Measurements from ENCODE around the gene ADGRV1.
"Not testable (repeated sequence)": the region's sequence is repeated elsewhere in the genome, so short reads cannot be mapped to it uniquely, and the experiment has no call there.

Gene ADGRV1

DNA sequence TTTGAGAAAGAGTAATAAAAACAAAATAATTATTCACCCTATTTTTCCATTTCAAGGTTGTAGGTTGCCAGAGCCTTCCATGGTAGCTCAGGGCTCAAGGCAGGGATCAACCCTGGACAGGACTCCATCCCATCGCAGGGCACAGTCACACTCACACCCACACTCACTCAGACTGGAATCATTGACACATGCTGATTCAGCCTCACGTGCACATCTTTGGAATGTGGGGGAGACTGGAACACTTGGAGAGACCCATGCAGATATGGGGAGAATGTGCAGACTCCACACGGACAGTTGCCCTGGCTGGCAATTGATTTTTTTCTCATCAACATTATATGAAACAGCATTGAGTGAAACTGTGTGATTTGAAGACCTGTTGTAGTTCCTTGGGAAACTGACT is 234.1 kb downstream of the ADGRV1 start:
- DNase-seq (ENCODE audit: low spot score): no peak
- Histone ChIP-seq H3K36me3 (ENCODE audit: low read depth) (no peaks in the 10 kb centered on the region), H3K27me3 (ENCODE audit: insufficient read depth, poor library complexity, severe bottlenecking) (no peaks in the 10 kb centered on the region), H3K9me3 (ENCODE audit: severe bottlenecking) (no peaks in the 10 kb centered on the region), H3K4me1 (ENCODE audit: insufficient read depth, poor library complexity, severe bottlenecking) (no peaks in the 10 kb centered on the region), H3K4me3 (ENCODE audit: severe bottlenecking) (no peak overlapping the region), H3K27ac (ENCODE audit: poor library complexity, severe bottlenecking) (no peak overlapping the region)
- TF ChIP-seq, protein P1, sequence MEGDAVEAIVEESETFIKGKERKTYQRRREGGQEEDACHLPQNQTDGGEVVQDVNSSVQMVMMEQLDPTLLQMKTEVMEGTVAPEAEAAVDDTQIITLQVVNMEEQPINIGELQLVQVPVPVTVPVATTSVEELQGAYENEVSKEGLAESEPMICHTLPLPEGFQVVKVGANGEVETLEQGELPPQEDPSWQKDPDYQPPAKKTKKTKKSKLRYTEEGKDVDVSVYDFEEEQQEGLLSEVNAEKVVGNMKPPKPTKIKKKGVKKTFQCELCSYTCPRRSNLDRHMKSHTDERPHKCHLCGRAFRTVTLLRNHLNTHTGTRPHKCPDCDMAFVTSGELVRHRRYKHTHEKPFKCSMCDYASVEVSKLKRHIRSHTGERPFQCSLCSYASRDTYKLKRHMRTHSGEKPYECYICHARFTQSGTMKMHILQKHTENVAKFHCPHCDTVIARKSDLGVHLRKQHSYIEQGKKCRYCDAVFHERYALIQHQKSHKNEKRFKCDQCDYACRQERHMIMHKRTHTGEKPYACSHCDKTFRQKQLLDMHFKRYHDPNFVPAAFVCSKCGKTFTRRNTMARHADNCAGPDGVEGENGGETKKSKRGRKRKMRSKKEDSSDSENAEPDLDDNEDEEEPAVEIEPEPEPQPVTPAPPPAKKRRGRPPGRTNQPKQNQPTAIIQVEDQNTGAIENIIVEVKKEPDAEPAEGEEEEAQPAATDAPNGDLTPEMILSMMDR (IDR thresholded peaks at IDR 0.05; ENCODE audit: poor library complexity, severe bottlenecking): no peak
- ATAC-seq (ENCODE audit: low read depth): no peak; the same call in 2 of the 3 replicates

DNA sequence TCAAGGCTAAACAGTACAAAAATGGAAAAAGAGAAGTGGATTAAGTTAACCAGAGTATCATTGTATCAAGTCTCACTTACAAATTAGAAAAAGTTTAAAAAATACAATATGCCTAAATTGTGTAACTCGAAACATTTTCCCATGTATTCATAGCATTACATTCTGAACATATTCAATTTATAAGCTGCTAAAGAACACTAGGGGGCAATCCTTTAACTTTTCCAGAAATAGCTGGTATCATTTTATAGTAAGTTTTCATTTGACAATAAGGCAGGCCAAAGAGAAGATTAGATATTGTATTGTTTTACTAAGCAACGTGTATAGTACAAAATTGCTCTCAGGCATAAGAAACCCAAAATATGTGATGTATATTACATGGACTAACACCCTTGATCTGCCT is 234.6 kb downstream of the ADGRV1 start:
- TF ChIP-seq, protein P1 (IDR thresholded peaks at IDR 0.05; ENCODE audit: poor library complexity, severe bottlenecking): peak; percentile 47
- Histone ChIP-seq H3K4me3 (ENCODE audit: severe bottlenecking) (no peak overlapping the region), H3K4me1 (ENCODE audit: insufficient read depth, poor library complexity, severe bottlenecking) (no peaks in the 10 kb centered on the region), H3K27me3 (ENCODE audit: insufficient read depth, poor library complexity, severe bottlenecking) (no peaks in the 10 kb centered on the region), H3K36me3 (ENCODE audit: low read depth) (no peaks in the 10 kb centered on the region), H3K9me3 (ENCODE audit: severe bottlenecking) (no peaks in the 10 kb centered on the region), H3K27ac (ENCODE audit: poor library complexity, severe bottlenecking) (no peak overlapping the region)
- ATAC-seq (ENCODE audit: low read depth) (no peak), DNase-seq (ENCODE audit: low spot score) (no peak)

DNA sequence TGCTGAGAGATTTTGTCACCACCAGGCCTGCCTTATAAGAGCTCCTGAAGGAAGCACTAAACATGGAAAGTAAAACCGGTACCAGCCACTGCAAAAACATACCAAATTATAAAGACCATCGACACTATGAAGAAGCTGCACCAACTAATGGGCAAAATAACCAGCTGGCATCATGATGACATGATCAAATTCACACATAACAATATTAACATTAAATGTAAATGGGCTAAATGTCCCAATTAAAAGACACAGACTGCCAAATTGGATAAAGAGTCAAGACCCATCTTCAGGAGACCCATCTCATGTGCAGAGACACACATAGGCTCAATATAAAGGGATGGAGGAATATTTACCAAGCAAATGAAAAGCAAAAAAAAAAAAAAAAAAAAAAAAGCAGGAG is 238.3 kb downstream of the ADGRV1 start:
- not testable (repeated sequence) for H3K36me3 ChIP-seq (ENCODE audit: low read depth); ATAC-seq (ENCODE audit: low read depth); H3K4me1 ChIP-seq (ENCODE audit: insufficient read depth, poor library complexity, severe bottlenecking); DNase-seq (ENCODE audit: low spot score); H3K4me3 ChIP-seq (ENCODE audit: severe bottlenecking); H3K27me3 ChIP-seq (ENCODE audit: insufficient read depth, poor library complexity, severe bottlenecking); H3K27ac ChIP-seq (ENCODE audit: poor library complexity, severe bottlenecking); H3K9me3 ChIP-seq (ENCODE audit: severe bottlenecking)

DNA sequence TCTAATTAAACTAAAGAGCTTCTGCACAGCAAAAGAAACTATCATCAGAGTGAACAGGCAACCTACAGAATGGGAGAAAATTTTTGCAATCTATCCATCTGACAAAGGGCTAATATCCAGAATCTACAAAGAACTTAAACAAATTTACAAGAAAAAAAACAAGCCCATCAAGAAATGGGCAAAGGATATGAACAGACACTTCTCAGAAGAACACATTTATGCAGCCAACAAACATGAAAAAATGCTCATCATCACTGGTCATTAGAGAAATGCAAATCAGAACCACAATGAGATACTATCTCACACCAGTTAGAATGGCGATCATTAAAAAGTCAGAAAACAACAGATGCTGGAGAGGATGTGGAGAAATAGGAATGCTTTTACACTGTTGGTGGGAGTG is 241.5 kb downstream of the ADGRV1 start:
- H3K4me3 ChIP-seq (ENCODE audit: severe bottlenecking); ATAC-seq (ENCODE audit: low read depth); H3K4me1 ChIP-seq (ENCODE audit: insufficient read depth, poor library complexity, severe bottlenecking): not testable (repeated sequence)

DNA sequence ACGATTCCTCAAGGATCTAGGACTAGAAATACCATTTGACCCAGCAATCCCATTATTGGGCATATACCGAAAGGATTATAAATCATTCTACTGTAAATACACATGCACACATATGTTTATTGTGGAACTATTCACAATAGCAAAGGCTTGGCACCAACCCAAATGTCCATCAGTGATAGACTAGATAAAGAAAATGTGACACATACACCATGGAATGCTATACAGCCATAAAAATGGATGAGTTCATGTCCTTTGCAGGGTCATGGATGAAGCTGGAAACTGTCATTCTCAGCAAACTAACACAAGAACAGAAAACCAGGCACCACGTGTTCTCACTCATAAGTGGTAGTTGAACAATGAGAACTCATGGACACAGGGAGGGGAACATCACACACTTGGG is 241.9 kb downstream of the ADGRV1 start:
- not testable (repeated sequence) for H3K4me3 ChIP-seq (ENCODE audit: severe bottlenecking); H3K4me1 ChIP-seq (ENCODE audit: insufficient read depth, poor library complexity, severe bottlenecking); H3K9me3 ChIP-seq (ENCODE audit: severe bottlenecking); H3K27me3 ChIP-seq (ENCODE audit: insufficient read depth, poor library complexity, severe bottlenecking); H3K36me3 ChIP-seq (ENCODE audit: low read depth); ATAC-seq (ENCODE audit: low read depth); DNase-seq (ENCODE audit: low spot score); H3K27ac ChIP-seq (ENCODE audit: poor library complexity, severe bottlenecking)

More for the DNA sequence above, 241.5 kb downstream of the ADGRV1 start:
- H3K27ac ChIP-seq (ENCODE audit: poor library complexity, severe bottlenecking); H3K9me3 ChIP-seq (ENCODE audit: severe bottlenecking); DNase-seq (ENCODE audit: low spot score); H3K36me3 ChIP-seq (ENCODE audit: low read depth); H3K27me3 ChIP-seq (ENCODE audit: insufficient read depth, poor library complexity, severe bottlenecking): not testable (repeated sequence)

DNA sequence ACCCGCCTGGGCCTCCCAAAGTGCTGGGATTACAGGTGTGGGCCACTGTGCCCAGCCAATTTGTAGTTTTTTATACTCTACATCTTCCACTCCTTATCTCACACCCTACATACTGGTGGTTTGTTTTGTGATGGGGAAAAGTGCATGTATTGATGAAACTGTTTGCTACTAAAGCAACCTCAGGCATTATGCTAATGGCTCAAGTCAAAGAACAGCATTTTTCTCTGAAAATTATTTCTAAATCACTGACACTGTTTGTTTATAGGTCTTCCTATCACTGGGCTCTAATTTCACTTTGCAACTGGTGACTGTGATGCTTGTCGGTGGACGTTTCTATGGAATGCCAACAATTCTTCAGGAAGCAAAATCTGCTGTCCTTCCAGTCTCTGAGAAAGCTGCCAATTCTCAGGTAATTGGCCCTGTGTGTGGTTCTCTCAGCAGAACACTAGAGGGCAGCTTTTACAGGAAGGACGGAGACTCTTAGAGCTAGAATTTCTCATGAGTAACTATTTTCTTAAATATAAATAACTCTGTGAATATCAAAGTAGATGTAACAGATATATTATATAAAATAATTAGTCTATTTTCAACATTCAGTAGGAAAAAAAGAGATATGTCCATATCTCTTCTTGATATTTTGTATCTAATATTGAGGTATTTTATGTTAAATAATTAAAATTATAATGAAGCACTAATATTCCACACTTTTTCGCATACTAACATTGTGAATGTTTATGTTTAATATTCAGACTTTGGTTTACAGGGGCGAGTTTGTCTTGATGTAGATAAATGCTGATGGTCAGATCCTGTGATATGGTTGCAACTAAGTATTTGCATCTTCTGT is 244.1 kb downstream of the ADGRV1 start:
- no peaks in the 10 kb centered on the region for H3K4me1 ChIP-seq (ENCODE audit: insufficient read depth, poor library complexity, severe bottlenecking)
- no peaks in the 10 kb centered on the region for H3K9me3 ChIP-seq (ENCODE audit: severe bottlenecking)
- no peak overlapping the region for H3K27ac ChIP-seq (ENCODE audit: poor library complexity, severe bottlenecking)
- DNase-seq (ENCODE audit: low spot score) (no peak), ATAC-seq (ENCODE audit: low read depth) (peak; percentile 89)
- no peak overlapping the region for H3K4me3 ChIP-seq (ENCODE audit: severe bottlenecking)
- no peaks in the 10 kb centered on the region for H3K36me3 ChIP-seq (ENCODE audit: low read depth)
- H3K27me3 ChIP-seq (ENCODE audit: insufficient read depth, poor library complexity, severe bottlenecking): peaks cover 11% of the 10 kb centered on the region
- TF ChIP-seq, protein P1 (IDR thresholded peaks at IDR 0.05; ENCODE audit: poor library complexity, severe bottlenecking): peak; percentile 94
